Stimulated activated naive B cell treated with anti-CD40 and anti-IgM and Interleukin-4, amounts not matched to agents 10 μg/mL and 1 μg/mL and 100 μg/mL, for 72 hours (primary cell): ENCODE measurements around the gene RRM1.

Experiments used
- ATAC-seq, 2 donors: fragments of 150-1000 bp; cut with Tn5 transposase; replicated peaks; 2 replicates each; pipeline ENCODE4 v1.10.0; 2021; ENCODE audit warnings: moderate library complexity in 1 of 2
- DNase-seq: peaks from one replicate; pipeline ENCODE4 v3.0.0; 2021
- H3K27ac Mint-ChIP-seq: one replicate; pipeline ENCODE4 v1.8.0; 2022; ENCODE audit warnings: mild to moderate bottlenecking, mixed read lengths
- H3K27me3 Mint-ChIP-seq, 2 donors: one replicate each; pipeline ENCODE4 v1.8.0; 2022; ENCODE audit warnings: mixed read lengths in 2 of 2
- H3K36me3 Mint-ChIP-seq, 2 donors: one replicate each; pipeline ENCODE4 v1.8.0; 2022; ENCODE audit warnings: mixed read lengths in 2 of 2, mild to moderate bottlenecking in 1 of 2
- H3K4me1 Mint-ChIP-seq, 2 donors: one replicate each; pipeline ENCODE4 v1.8.0; 2022; ENCODE audit warnings: mixed read lengths in 2 of 2, mild to moderate bottlenecking in 1 of 2
- H3K4me3 Mint-ChIP-seq, 2 donors: one replicate each; pipeline ENCODE4 v1.8.0; 2022; ENCODE audit warnings: mild to moderate bottlenecking in 2 of 2, mixed read lengths in 2 of 2, moderate library complexity in 1 of 2
- H3K9me3 Mint-ChIP-seq, 2 donors: one replicate each; pipeline ENCODE4 v1.8.0; 2022; ENCODE audit warnings: mixed read lengths in 2 of 2, mild to moderate bottlenecking in 1 of 2

The RRM1 gene

DNA sequence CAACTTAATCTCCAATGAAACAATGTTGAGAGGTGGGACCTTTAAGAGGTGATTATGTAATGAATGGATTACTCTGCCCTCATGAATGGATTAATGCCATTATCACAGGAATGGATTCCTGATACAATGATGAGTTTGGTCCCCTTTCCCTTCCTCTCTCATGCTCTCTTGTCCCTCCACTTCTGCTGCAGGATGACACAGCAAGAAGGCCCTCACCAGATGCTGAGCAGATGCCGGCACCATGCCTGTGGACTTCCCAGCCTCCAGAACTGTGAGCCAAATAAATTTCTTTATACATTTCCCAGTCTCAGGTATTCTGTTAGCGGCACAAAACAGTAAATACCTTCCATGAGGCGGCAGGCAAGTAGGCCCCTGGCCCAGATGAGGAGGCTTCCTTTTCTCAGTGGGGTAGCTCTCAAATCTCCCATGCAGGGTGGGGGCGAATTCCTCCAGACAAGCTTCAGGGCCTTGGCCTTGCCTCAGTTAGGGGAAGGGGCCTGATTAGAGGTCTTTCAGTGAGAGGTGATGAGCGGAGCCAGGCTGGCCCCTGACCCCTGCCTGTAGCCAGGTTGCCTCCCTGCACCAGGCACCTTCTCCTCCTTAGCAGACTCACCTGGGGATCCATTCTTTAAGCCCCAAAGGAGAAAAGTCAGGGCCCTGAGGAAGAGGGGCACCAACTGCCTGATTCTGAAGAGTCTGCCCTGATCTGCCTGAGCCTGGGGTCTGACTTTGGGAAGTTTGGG, 86.0 kb downstream of the RRM1 start:
- Mint-ChIP-seq H3K4me3 (no peak overlapping the region), H3K36me3 (no peaks in the 10 kb centered on the region), H3K4me1 (no peaks in the 10 kb centered on the region), H3K27me3 (peaks cover 16 to 28% of the 10 kb centered on the region in 2 donors), H3K27ac (no peak overlapping the region), H3K9me3 (no peaks in the 10 kb centered on the region)
- no peak for ATAC-seq
- no peak for DNase-seq

DNA sequence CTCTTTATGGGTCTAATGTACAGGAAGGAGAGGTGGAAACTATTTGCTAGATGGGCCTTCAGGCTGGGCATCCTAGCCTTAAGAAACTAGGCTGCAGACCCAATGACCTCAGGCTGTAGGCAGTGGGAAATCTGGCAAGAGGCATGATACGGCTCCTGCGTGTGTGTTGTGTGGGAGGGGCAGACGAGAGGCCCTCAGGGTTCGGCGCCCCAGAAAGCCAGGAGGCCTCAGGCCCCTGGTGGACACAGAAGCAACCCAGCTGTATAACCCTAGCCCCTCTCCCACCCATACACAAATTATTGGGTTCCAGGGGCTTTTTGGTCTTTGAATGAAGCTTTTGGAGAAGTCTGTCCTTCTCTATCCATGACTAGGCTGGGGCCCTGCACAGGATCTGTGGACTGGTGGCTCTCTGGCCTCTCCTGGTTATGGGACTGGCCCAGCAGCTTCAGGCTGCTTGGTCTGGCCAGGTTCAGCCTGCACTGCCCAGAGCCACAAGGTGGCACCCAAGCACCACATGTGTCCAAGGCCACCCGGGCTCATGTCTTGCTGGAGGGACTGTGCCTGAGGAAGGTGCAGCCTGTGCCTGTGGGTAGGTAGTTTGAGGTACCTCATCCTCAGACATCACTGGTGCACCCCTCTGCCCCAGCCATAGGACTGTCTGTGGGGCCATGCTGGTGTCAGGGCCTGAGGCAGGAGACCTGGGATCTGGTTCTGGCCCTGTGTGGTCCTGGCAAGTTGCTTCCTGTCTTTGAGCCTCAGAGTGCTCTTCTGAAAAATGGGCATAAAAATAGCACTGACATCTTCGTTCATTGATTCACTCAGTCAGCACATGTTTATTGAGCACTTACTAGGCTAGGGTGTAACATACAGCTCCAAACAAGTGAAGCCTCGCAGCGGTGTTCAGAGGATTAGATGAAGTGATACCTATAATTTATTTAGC, 87.5 kb downstream of the RRM1 start:
- peaks cover 19 to 20% of the 10 kb centered on the region in 2 donors for H3K27me3 Mint-ChIP-seq
- DNase-seq (peak; percentile 31), ATAC-seq (peak; percentile 84 to 88)
- H3K4me1 Mint-ChIP-seq, result peaks cover 0 to 1% of the 10 kb centered on the region in 2 donors
- no peak overlapping the region for H3K27ac Mint-ChIP-seq
- no peaks in the 10 kb centered on the region for H3K9me3 Mint-ChIP-seq
- no peak overlapping the region for H3K4me3 Mint-ChIP-seq
- H3K36me3 Mint-ChIP-seq, result no peaks in the 10 kb centered on the region

- ATAC-seq, result no peak
- no peaks in the 10 kb centered on the region for H3K9me3 Mint-ChIP-seq
- no peaks in the 10 kb centered on the region for H3K36me3 Mint-ChIP-seq
These were observed 88.9 kb downstream of the RRM1 start for GRCh38 chr11:4183410-4184057.

DNA sequence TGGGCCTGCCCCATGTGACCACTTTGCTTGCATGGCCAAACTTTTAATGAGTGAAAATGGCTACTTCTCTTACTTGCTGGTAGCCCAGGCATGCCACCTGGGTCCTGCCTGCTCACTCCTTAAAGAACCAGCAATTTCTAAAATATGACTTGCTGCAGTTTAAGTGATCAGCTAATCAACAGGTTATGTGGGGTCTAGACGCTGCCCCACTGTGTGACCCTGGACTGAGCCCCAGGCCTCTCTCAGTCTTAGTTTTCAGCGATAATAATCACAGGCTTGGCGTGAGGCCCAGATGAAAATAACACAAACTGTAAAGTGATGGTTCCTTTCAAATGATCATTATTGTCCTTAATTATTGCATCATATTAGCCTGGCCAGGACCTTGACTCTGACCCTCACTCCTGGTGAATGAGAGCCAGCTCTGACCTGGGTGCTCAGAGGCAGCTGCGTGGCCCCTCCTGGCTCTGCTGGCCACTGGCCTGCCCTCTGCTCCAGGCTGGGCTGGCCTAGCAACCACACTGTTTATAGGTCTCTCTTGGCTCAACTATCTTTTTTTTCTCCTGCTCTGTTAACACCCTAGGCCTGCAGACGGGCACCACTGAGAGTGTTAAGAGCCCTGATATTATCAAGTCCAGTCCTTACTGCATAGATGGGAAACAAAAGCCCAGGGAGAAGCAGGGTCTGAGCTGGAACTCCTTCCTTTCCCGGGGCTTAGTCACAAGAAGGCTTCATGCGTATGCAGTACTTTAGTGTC, 89.7 kb downstream of the RRM1 start:
- H3K27ac Mint-ChIP-seq, result no peak overlapping the region
- H3K36me3 Mint-ChIP-seq, result no peaks in the 10 kb centered on the region

More at GRCh38 chr11:4183410-4184057, 88.9 kb downstream of the RRM1 start:
- Mint-ChIP-seq H3K4me1 (peaks cover 6 to 10% of the 10 kb centered on the region in 2 donors), H3K4me3 (no peak overlapping the region), H3K27ac (no peak overlapping the region), H3K27me3 (peaks cover 16 to 28% of the 10 kb centered on the region in 2 donors)
- no peak for DNase-seq

DNA sequence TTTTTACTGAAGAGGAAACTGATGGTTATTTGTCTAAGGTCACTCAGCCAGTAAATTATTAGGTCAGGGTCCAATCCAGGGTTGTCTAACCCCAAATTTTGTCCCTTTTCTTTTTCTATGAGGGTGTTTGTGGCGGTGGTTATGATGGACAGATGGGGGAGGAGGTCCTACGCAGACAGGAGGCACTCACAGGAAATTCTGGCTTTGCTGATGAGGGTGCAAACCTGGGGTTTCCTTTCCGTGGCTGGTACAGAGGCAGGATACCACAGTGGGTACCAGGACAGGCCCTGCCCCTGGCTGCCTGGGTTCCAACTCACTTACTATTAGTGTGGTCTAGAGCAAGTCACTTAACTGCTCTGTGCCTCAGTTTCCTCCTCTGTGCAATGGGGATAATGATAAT, 91.0 kb downstream of the RRM1 start:
- DNase-seq, result no peak
- Mint-ChIP-seq H3K4me3 (no peak overlapping the region), H3K9me3 (no peaks in the 10 kb centered on the region), H3K36me3 (no peaks in the 10 kb centered on the region), H3K4me1 (peaks cover 6 to 10% of the 10 kb centered on the region in 2 donors), H3K27me3 (peaks cover 24 to 43% of the 10 kb centered on the region in 2 donors), H3K27ac (no peak overlapping the region)
- ATAC-seq, result no peak

More for the DNA sequence above, 89.7 kb downstream of the RRM1 start:
- Mint-ChIP-seq H3K27me3 (peaks cover 16 to 33% of the 10 kb centered on the region in 2 donors), H3K4me3 (no peak overlapping the region), H3K9me3 (no peaks in the 10 kb centered on the region), H3K4me1 (peaks cover 6 to 10% of the 10 kb centered on the region in 2 donors)
- DNase-seq (no peak), ATAC-seq (no peak)

GRCh38 chr11:4186464-4187054, 92.0 kb downstream of the RRM1 start:
- peaks cover 6 to 10% of the 10 kb centered on the region in 2 donors for H3K4me1 Mint-ChIP-seq
- H3K9me3 Mint-ChIP-seq, result no peaks in the 10 kb centered on the region
- no peak for ATAC-seq
- H3K27me3 Mint-ChIP-seq, result peaks cover 30 to 53% of the 10 kb centered on the region in 2 donors
- peak overlapping the region; percentile 80 to 82 for H3K4me3 Mint-ChIP-seq
- H3K36me3 Mint-ChIP-seq, result no peaks in the 10 kb centered on the region
- no peak for DNase-seq
- no peak overlapping the region for H3K27ac Mint-ChIP-seq

DNA sequence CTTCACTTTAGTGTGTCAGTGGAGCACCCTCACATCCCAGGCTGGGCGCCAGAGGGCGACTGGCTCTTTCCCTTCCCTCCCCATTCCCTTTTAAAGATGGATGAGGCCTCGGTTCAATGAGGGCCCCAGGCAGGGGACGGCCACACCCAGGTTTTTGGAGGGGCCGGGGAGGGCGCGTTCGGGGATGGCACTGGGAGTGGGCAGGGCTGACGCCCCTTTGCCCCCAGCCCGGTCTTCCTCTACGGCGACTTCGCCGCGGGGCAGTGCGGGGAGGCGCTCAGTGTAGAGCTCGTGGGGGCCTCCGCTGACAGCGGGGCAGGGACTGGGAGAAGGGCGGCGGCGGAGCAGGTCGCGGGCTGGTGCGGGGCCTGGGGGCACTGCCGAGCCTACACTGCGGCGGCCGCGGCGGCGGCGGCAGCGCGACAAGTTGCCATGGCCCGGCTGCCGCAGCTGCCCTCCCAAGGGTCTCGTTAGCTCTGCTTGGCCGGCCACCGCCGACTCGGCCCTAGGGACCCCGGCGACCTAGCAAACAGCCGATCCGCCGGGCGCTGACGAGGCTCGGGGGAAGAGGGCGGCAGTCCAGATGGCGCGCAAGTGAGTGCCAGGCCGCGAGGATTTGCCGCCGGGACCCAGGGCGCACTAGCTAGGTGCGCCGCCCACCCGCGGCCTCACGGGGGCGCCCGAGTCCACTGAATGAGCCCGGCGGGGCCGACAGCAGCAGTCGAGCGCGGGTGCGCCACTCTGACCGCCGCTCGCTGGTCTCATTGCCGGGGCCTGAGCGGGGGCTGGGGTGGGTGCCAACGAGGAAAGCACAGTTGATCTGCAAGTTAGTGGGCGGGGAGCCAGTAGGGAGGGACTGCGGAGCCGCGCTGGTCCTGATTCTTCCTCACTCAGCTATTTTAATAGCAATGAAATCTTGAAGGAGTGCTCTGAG, 92.7 kb downstream of the RRM1 start:
- ATAC-seq (peak; percentile 92 to 95), DNase-seq (peak; percentile 81)
- peaks cover 6 to 10% of the 10 kb centered on the region in 2 donors for H3K4me1 Mint-ChIP-seq
- no peak overlapping the region for H3K27ac Mint-ChIP-seq
- peak overlapping the region; percentile 80 to 82 for H3K4me3 Mint-ChIP-seq
- no peaks in the 10 kb centered on the region for H3K9me3 Mint-ChIP-seq
- peaks cover 36 to 57% of the 10 kb centered on the region in 2 donors for H3K27me3 Mint-ChIP-seq
- no peaks in the 10 kb centered on the region for H3K36me3 Mint-ChIP-seq
